GM13977 (cell line): ENCODE data around the gene OSBPL1A.
A peak's percentile ranks its signal among the peaks of the same experiment; 100 is the strongest.

Source experiments
- DNase-seq: peaks from one replicate; pipeline ENCODE4 v3.0.0; 2012; ENCODE audit warnings: low spot score
- in situ Hi-C: fragments of 300-500 bp; cut with MboI; formaldehyde crosslinking; loops from one replicate; pipeline ENCODE4 v1.12.0; 2022; ENCODE audit warnings: low sequenced_read_pairs, low pct_unique_long_range_greater_than_20kb, mixed read lengths, inconsistent platforms; ENCODE audit not compliant: unreplicated experiment
- TF ChIP-seq, protein P1 (sequence below): IDR thresholded peaks from 2 replicates; pipeline ENCODE4 v1.5.1; 2012; ENCODE audit warnings: mild to moderate bottlenecking, control low read depth; ENCODE audit not compliant: insufficient read depth; ENCODE audit errors: extremely low read depth, missing control alignments

The OSBPL1A gene

DNA sequence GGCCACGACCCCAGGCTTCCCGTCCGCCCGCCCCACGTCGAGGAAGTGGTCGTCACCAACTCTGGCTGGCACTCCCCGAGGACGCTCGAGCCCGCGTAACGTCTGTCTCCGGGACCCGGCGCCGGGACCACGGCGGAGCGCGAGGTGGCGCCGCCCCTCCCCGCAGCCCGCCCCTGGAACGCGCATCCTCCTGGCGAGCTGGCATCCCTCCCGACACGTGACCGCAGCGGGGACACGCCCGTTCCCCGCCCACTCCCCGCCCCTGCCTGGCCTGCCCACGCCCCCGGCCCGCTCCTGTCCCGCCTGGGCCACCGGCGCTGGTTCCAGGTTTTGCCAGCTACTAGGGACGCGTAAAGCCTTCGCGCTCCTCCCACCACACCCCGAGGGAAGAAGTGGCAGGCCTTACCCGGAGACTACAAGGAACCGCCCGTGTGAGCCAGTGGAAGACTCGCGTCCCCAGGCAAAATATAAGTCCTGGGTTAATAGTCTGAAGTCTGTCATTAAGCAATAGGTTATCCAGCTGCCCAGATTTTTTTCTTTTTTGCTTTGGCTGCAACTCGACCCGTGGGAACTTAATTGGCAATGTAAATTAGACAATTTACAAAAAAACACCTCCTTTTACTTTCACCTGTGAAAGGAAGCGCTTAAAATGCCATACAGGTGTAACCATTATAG, at the start of gene OSBPL1A:
OSBPL1A (minus strand) TSS at position 131 of the 675 bp plus-strand sequence. CDS start 20,291 bp downstream, outside the sequence.
- TF ChIP-seq, protein P1, sequence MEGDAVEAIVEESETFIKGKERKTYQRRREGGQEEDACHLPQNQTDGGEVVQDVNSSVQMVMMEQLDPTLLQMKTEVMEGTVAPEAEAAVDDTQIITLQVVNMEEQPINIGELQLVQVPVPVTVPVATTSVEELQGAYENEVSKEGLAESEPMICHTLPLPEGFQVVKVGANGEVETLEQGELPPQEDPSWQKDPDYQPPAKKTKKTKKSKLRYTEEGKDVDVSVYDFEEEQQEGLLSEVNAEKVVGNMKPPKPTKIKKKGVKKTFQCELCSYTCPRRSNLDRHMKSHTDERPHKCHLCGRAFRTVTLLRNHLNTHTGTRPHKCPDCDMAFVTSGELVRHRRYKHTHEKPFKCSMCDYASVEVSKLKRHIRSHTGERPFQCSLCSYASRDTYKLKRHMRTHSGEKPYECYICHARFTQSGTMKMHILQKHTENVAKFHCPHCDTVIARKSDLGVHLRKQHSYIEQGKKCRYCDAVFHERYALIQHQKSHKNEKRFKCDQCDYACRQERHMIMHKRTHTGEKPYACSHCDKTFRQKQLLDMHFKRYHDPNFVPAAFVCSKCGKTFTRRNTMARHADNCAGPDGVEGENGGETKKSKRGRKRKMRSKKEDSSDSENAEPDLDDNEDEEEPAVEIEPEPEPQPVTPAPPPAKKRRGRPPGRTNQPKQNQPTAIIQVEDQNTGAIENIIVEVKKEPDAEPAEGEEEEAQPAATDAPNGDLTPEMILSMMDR: no peak
- in situ Hi-C loops: no loop called here
- peak; percentile 62 for DNase-seq

- no peak for DNase-seq
- in situ Hi-C loops: no loop called here
- TF ChIP-seq, protein P1: no peak
These were observed 49.4 kb upstream of the OSBPL1A start for GRCh38 chr18:24446953-24447538.

DNA sequence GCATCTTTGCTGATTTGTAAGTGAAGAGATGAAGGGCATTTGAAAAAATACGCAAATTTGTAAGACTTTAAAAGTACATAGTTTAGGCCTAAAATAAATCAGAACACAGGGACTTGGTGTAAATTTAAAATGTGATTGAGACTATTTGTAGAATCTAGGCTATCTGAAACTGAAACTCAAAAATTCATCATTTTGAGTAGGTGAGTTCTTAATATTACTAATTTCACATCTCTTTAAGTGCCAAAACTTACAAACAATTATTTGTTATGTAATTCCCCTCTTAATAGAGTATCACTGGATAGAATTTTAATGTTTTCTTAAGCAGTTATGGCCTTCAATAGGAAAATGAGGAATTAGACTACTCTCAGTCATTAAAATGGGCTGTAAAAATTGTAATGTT, 48.8 kb upstream of the OSBPL1A start:
- TF ChIP-seq, protein P1: no peak
- in situ Hi-C loops: no loop called here
- DNase-seq: no peak

DNA sequence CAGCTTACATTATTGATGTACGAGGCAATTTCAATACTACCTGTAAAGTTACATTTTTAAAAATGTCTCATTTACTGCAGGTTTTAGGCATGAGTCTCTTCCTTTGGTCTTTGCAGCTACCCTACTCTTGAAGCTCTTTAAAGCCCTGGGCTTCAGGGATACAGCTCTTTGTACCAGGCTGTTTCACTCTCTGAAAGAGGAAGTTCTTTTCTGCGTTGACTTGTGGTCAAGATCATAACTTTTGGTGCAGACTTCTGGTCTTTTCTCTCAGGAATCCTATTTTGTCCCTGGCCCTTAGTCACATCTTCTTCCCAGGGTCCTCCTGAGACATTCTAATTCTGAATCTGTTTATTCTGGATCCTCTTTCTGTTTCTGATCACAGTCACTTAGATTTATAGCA, 46.2 kb upstream of the OSBPL1A start:
- TF ChIP-seq, protein P1: no peak
- DNase-seq: no peak
- in situ Hi-C loops: no loop called here

DNA sequence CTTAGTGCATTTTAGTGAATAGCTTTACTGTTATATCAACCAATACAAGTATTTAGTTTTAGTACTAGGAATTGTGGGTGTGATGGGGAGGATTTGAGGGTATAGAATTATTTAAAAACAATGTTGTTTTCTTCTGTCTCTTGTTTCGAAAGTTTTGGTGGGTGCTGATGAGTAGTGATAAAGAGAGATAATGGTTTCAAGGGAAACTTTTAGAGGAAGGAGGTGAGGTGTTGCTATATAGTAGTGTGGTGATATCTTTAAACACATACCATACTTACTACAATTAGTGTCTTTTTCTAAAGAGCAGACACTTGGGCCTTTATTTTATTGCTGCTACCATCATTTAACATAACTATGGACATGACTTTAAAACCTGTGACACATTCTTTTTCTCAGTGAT, 39.3 kb upstream of the OSBPL1A start:
- no peak for DNase-seq
- in situ Hi-C loops: no loop called here

GRCh38 chr18:24432618-24433017, 35.0 kb upstream of the OSBPL1A start:
- TF ChIP-seq, protein P1: no peak
- in situ Hi-C loops: no loop called here
- no peak for DNase-seq

More for the DNA sequence above, 39.3 kb upstream of the OSBPL1A start:
- TF ChIP-seq, protein P1: no peak

GRCh38 chr18:24429188-24429587, 31.6 kb upstream of the OSBPL1A start:
- in situ Hi-C loops: no loop called here
- TF ChIP-seq, protein P1: no peak
- no peak for DNase-seq
